Ishikawa (cell line): ENCODE data around the gene PTPN2.

Source experiments
- CEBPB ChIP-seq: IDR thresholded peaks from 2 replicates; pipeline ENCODE4 v1.6.1; 2012
- CREB1 ChIP-seq: IDR thresholded peaks from 2 replicates; pipeline ENCODE4 v1.6.1; 2012; ENCODE audit warnings: low read depth
- EGR1 ChIP-seq: IDR thresholded peaks from 2 replicates; pipeline ENCODE4 v1.6.1; 2012
- EP300 ChIP-seq: IDR thresholded peaks from 2 replicates; pipeline ENCODE4 v1.6.1; 2012; ENCODE audit warnings: borderline replicate concordance
- FOXM1 ChIP-seq: IDR thresholded peaks from 2 replicates; pipeline ENCODE4 v1.6.1; 2012; ENCODE audit warnings: low read depth, borderline replicate concordance
- MAX ChIP-seq: IDR thresholded peaks from 2 replicates; pipeline ENCODE4 v1.6.1; 2012
- NFIC ChIP-seq: IDR thresholded peaks from 2 replicates; pipeline ENCODE4 v1.6.1; 2012
- RAD21 ChIP-seq: IDR thresholded peaks from 2 replicates; pipeline ENCODE4 v1.6.1; 2012; ENCODE audit warnings: low read depth
- REST ChIP-seq: IDR thresholded peaks from 2 replicates; pipeline ENCODE4 v1.6.1; 2012; ENCODE audit warnings: low read depth, mild to moderate bottlenecking
- TAF1 ChIP-seq: IDR thresholded peaks from 2 replicates; pipeline ENCODE4 v1.6.1; 2012; ENCODE audit warnings: low read depth, mild to moderate bottlenecking
- TCF12 ChIP-seq: IDR thresholded peaks from 2 replicates; pipeline ENCODE4 v1.6.1; 2012; ENCODE audit warnings: low read depth
- TEAD4 ChIP-seq: IDR thresholded peaks from 2 replicates; pipeline ENCODE4 v1.6.1; 2012
- USF1 ChIP-seq: IDR thresholded peaks from 2 replicates; pipeline ENCODE4 v1.6.1; 2012
- YY1 ChIP-seq: IDR thresholded peaks from 2 replicates; pipeline ENCODE4 v1.6.1; 2012; ENCODE audit warnings: low read depth
- ZBTB7A ChIP-seq: IDR thresholded peaks from 2 replicates; pipeline ENCODE4 v1.6.1; 2012; ENCODE audit warnings: low read depth

The PTPN2 gene

GRCh38 chr18:12751891-12752290, 132.1 kb downstream of the PTPN2 start:
- TF ChIP-seq TCF12 (no peak), USF1 (no peak), EP300 (no peak), FOXM1 (no peak), TAF1 (no peak), CEBPB (no peak)

GRCh38 chr18:12751503-12751884, 132.5 kb downstream of the PTPN2 start:
- no peak for TF ChIP-seq EP300
- no peak for TF ChIP-seq FOXM1
- TF ChIP-seq TEAD4: no peak
- TF ChIP-seq CREB1: no peak
- no peak for TF ChIP-seq TAF1
- TF ChIP-seq MAX: no peak
- TF ChIP-seq REST: no peak
- no peak for TF ChIP-seq TCF12
- no peak for TF ChIP-seq RAD21
- no peak for TF ChIP-seq NFIC

- TF ChIP-seq CEBPB: no peak
- no peak for TF ChIP-seq ZBTB7A
- TF ChIP-seq YY1: no peak
- TF ChIP-seq TCF12: no peak
- TF ChIP-seq MAX: no peak
- TF ChIP-seq RAD21: no peak
- no peak for TF ChIP-seq FOXM1
- TF ChIP-seq TAF1: no peak
- no peak for TF ChIP-seq USF1
- TF ChIP-seq EGR1: no peak
- TF ChIP-seq EP300: no peak
- no peak for TF ChIP-seq NFIC
- TF ChIP-seq CREB1: no peak
- no peak for TF ChIP-seq TEAD4
- TF ChIP-seq REST: no peak
These were observed 133.1 kb downstream of the PTPN2 start for GRCh38 chr18:12750715-12751502.

GRCh38 chr18:12750076-12750714, 133.8 kb downstream of the PTPN2 start:
- no peak for TF ChIP-seq ZBTB7A
- TF ChIP-seq YY1: no peak
- no peak for TF ChIP-seq EGR1
- TF ChIP-seq MAX: no peak
- TF ChIP-seq EP300: no peak

- TF ChIP-seq TAF1 (no peak), EGR1 (no peak), REST (no peak), TEAD4 (no peak), EP300 (no peak), RAD21 (no peak), CREB1 (no peak), FOXM1 (no peak), CEBPB (no peak), NFIC (no peak), USF1 (no peak), ZBTB7A (no peak), TCF12 (no peak), MAX (no peak), YY1 (no peak)
These were observed 134.9 kb downstream of the PTPN2 start for GRCh38 chr18:12749121-12749520.
